GM12801 (cell line): ENCODE results near the gene SATB1.

ENCODE experiments used
- CTCF ChIP-seq: IDR thresholded peaks from one replicate; pipeline ENCODE4 v1.5.1; 2011; ENCODE audit warnings: control low read depth; ENCODE audit not compliant: insufficient read length; ENCODE audit errors: extremely low read depth

The SATB1 gene

GRCh38 chr3:18394384-18394995 is 30.6 kb downstream of the SATB1 start:
- TF ChIP-seq CTCF = no peak

DNA sequence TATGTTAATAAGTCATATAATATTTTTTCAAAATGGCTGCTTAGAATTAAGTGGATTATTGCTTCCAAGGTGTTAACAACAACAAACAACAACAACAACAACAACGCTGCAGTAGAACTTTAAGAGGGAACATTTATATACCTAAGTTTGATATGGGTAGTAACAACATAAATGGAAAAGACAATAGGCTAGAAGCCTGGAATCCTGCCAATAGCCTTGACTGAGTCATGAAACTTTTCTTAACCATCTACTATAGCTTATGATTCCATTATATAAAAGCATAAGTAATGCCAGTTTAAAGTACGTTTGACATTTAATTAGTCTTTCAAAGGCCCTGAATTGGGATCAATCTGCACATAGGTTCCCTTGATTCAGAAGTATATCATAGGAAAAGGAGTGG is 31.2 kb downstream of the SATB1 start:
- no peak for TF ChIP-seq CTCF

GRCh38 chr3:18390024-18390660 is 35.0 kb downstream of the SATB1 start:
- TF ChIP-seq CTCF = no peak

DNA sequence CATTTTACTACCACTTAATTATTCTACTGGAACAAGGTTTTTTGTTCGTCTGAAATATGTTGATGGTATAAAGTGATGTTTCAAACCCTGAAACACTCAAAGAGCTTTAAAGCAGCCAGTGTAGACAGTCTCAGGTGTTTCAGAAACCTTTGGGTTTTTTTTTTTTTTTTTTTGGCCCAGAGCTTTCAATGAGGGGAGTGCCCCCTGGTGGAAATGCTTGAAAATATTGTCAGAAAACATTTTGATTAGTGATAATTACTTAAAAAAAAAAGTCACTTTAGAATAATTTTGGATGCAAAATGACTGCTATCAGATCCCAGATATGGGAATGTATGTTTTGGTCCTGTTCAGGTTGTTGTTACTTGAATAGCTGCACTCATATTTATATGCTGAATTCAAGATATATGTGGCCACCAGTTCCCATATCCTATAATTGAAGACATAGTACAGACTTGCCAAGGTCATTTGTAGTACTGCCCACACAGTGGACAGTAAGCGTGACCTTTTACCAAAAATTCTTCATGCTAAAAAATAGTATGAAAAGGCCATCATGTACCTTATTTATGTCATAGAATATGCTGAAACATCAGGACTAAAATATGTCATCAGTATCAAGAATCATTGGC is 35.9 kb downstream of the SATB1 start:
- no peak for TF ChIP-seq CTCF

DNA sequence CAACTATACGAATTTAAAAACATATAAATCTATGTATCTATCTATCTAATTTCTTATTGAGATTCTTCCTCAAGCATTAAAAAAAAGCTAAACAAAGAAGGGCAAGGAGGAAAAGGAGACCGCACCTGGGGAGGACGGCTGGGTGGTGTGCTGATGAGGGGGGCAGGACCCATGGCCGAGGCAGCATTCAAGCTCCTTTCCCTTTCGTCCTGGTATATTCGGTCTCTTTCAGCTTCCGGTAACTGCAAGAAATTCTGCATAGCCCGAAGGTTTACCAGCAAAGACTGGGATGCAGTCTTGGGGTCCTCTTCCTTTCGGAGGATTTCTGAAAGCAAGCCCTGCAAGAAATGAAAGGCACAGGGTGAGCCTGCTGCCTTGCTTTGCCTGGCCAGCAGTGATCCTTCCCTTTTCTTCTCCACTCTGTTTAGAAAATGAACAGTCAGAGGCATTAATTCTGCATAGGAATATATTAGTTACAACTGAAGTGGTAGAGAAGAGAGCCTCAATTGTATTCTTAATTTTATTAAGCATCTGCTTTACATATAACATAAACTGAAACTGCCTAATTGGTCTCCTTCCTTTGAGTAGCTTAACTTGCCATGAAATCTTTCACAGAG is 38.8 kb downstream of the SATB1 start:
- no peak for TF ChIP-seq CTCF

GRCh38 chr3:18385706-18386105 is 39.4 kb downstream of the SATB1 start:
- no peak for TF ChIP-seq CTCF

DNA sequence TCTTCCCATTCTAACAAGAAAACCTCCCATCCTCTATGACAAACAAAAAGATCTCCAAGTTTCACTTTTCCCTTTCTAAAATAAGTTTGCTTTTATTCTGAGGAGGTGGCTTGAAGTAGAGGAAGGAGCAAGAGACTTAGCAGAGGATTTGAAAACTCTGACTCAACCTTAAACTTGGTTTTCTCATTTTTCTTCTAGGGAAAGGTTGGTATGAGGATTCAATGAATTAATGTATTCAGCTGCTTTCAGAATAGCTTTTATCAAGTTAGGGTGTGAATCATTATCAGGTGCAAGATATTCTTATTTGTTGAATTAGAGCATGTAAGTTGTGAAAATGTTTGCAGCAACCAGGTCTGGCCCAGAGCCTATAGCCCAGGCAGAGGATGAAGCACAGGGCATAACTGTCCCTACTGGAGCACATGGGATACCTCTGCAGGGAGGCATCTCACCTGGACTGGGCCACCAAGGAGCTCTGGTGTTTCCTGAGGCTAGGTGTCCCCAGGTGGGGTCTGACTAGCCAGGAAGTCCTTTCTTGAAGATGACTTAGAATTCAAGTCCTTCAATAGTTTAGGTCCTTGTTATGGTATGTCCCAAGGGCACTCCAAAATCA is 42.3 kb downstream of the SATB1 start:
- TF ChIP-seq CTCF = no peak
